NB4 (cell line): ENCODE measurements around the gene ARHGAP24.
"Not testable (repeated sequence)": the region's sequence is repeated elsewhere in the genome, so short reads cannot be mapped to it uniquely, and the experiment has no call there.

ENCODE experiments used
- DNase-seq: peaks from one replicate; pipeline ENCODE4 v3.0.0; 2010; ENCODE audit warnings: low read depth
- H3K4me3 ChIP-seq: one replicate; pipeline ENCODE4 v1.5.1; 2011; ENCODE audit warnings: mild to moderate bottlenecking, low read depth, low read length, moderate library complexity
- CTCF ChIP-seq: IDR thresholded peaks from one replicate; pipeline ENCODE4 v1.5.1; 2012; ENCODE audit warnings: low read depth, low read length
- MAX ChIP-seq: IDR thresholded peaks from 2 replicates; pipeline ENCODE4 v1.6.1; 2011; ENCODE audit warnings: low read depth, low read length
- MYC ChIP-seq: IDR thresholded peaks from 2 replicates; pipeline ENCODE4 v1.6.1; 2011; ENCODE audit warnings: low read depth, low read length
- POLR2A ChIP-seq: IDR thresholded peaks from 2 replicates; pipeline ENCODE4 v1.6.1; 2011; ENCODE audit warnings: mild to moderate bottlenecking; ENCODE audit not compliant: insufficient read length; ENCODE audit errors: extremely low read depth

The ARHGAP24 gene

GRCh38 chr4:85955620-85956292, 480.8 kb downstream of the ARHGAP24 start:
- no peak overlapping the region for H3K4me3 ChIP-seq
- DNase-seq = no peak
- TF ChIP-seq MYC (no peak), POLR2A (no peak), CTCF (no peak), MAX (no peak)

- DNase-seq = no peak
- TF ChIP-seq CTCF (no peak), MYC (no peak)
- H3K4me3 ChIP-seq = no peak overlapping the region
These were observed 481.5 kb downstream of the ARHGAP24 start for GRCh38 chr4:85956293-85956945.

- no peak overlapping the region for H3K4me3 ChIP-seq
- TF ChIP-seq CTCF = no peak
- no peak for TF ChIP-seq MYC
- TF ChIP-seq POLR2A = no peak
- no peak for TF ChIP-seq MAX
- no peak for DNase-seq
These were observed 486.9 kb downstream of the ARHGAP24 start for GRCh38 chr4:85961887-85962286.

GRCh38 chr4:85963231-85963630, 488.3 kb downstream of the ARHGAP24 start:
- no peak for DNase-seq
- no peak for TF ChIP-seq CTCF
- TF ChIP-seq POLR2A = no peak
- TF ChIP-seq MYC = no peak
- TF ChIP-seq MAX = no peak
- no peak overlapping the region for H3K4me3 ChIP-seq

- no peak overlapping the region for H3K4me3 ChIP-seq
- TF ChIP-seq MAX (no peak), MYC (no peak), CTCF (no peak), POLR2A (no peak)
- no peak for DNase-seq
These were observed 489.3 kb downstream of the ARHGAP24 start for GRCh38 chr4:85964298-85964697.

GRCh38 chr4:85965017-85965416, 490.1 kb downstream of the ARHGAP24 start:
- not testable (repeated sequence) for DNase-seq, H3K4me3 ChIP-seq
